Activated CD4-positive, alpha-beta memory T cell treated with anti-CD3 and anti-CD28 coated beads, Interleukin-2, amount 10 ng/mL, durations not matched to agents 7 days and 5 days (primary cell): ENCODE results near the gene PHLDA2. TPM values are rescaled to one million over a fixed set of nuclear protein-coding genes. Genes with fewer than 3 reads are reported as not detected.
A peak's percentile ranks its signal among the peaks of the same experiment; 100 is the strongest.

Experiments
- CTCF ChIA-PET: fragments of 350-600 bp; sonication (Branson Sonifier 250); formaldehyde crosslinking; loops from one replicate; lab custom pipeline; 2021; ENCODE audit warnings: antibody characterized with exemption, inconsistent platforms; lab: Charles Lee
- POLR2A ChIA-PET: fragments of 350-600 bp; sonication (Branson Sonifier 250); formaldehyde crosslinking; loops from one replicate; lab custom pipeline; 2021; ENCODE audit warnings: antibody characterized with exemption; lab: Charles Lee
- DNase-seq: peaks from one replicate; pipeline ENCODE4 v3.0.0-alpha.2; 2020
- H3K27ac Mint-ChIP-seq: one replicate; pipeline ENCODE4 v1.8.0; 2021; ENCODE audit warnings: mild to moderate bottlenecking, mixed read lengths
- H3K27me3 Mint-ChIP-seq: one replicate; pipeline ENCODE4 v1.8.0; 2021; ENCODE audit warnings: mixed read lengths
- H3K36me3 Mint-ChIP-seq: one replicate; pipeline ENCODE4 v1.8.0; 2021; ENCODE audit warnings: low read depth, mixed read lengths
- H3K4me1 Mint-ChIP-seq: one replicate; pipeline ENCODE4 v1.8.0; 2021; ENCODE audit warnings: mixed read lengths
- H3K4me3 Mint-ChIP-seq: one replicate; pipeline ENCODE4 v1.8.0; 2021; ENCODE audit warnings: mild to moderate bottlenecking, mixed read lengths
- H3K9me3 Mint-ChIP-seq: one replicate; pipeline ENCODE4 v1.8.0; 2021; ENCODE audit warnings: mixed read lengths
- total RNA-seq, 2 experiments: library from RNA; stranded (reverse); gene quantifications; one replicate each; pipeline ENCODE4 v1.2.3, GENCODE V29; 2021

Gene PHLDA2
- total RNA-seq, 2 experiments from 2014 or later: 3.7 to 5.0 TPM

DNA sequence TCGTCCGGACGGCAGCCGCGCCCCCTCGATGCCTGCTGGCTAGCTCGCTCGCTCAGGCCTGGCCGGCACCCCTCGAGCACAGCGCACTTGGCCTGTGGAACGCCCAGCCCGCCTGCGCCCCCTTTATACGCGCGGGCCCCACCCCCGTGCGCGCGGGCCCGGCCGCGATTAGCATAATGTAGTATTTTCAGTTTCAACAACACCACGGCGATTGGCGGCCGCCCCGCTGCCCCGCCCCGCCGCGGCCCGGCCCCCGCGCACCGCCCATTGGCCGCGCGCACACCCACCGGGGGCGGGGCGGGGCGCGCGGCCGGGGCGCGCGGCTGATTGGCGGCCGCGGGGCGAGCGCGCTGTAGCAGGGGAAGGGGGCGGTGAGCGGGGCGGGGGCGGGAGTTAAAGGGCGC, 43.5 kb downstream of the PHLDA2 start, which contains the start of gene CDKN1C:
CDKN1C (minus strand) TSS at position 98 of the 404 bp plus-strand sequence. CDS start 319 bp downstream, outside the sequence.
- H3K36me3 Mint-ChIP-seq: no peaks in the 10 kb centered on the region
- ChIA-PET CTCF (interaction anchor here (10.9 kb wide), 1 partner anchor 352 kb away, joined by 216 read pairs; no protein-coding TSS in a partner anchor), POLR2A (interaction anchor here (1.2 to 2.2 kb wide), 3 partner anchors 17 to 353 kb away, joined by 3 to 8 read pairs (median 6); partner anchors contain the start of gene PHLDA2)
- H3K27ac Mint-ChIP-seq: no peak within 1 kb of the TSS
- peaks cover 11% of the 10 kb centered on the region for H3K4me1 Mint-ChIP-seq
- peaks cover 38% of the 10 kb centered on the region for H3K27me3 Mint-ChIP-seq
- peak; percentile 84 for DNase-seq
- no peaks in the 10 kb centered on the region for H3K9me3 Mint-ChIP-seq
- H3K4me3 Mint-ChIP-seq: peak within 1 kb of the TSS; percentile 84

DNA sequence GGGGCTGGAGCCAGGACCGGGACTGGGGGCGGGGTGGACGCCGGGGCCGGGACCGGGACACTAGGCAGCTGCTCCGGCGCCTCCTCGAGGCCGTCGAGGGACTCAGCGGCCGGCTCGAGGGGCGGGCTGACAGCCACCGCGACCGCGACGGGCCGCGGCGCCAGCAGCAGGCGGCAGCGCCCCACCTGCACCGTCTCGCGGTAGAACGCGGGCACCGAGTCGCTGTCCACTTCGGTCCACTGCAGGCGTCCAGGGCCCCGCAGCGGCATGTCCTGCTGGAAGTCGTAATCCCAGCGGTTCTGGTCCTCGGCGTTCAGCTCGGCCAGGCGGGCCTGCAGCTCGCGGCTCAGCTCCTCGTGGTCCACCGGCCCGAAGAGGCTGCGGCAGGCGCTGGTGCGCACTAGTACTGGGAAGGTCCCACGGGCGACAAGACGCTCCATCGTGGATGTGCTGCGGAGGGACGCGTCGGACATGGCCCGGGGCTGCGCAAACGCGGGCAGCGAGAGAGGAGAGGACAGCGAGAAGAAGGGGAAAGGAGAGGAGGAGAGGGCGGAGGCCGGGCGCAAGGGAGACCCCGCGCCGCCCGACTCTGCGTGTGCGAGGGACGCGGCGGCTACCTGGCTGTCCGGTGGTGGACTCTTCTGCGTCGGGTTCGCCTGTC, 44.1 kb downstream of the PHLDA2 start:
- DNase-seq: peak; percentile 41
- POLR2A ChIA-PET: interaction anchor here (1.2 to 2.2 kb wide), 3 partner anchors 17 to 352 kb away, joined by 3 to 8 read pairs (median 6); partner anchors contain the start of gene PHLDA2
- H3K27ac Mint-ChIP-seq: no peak overlapping the region

DNA sequence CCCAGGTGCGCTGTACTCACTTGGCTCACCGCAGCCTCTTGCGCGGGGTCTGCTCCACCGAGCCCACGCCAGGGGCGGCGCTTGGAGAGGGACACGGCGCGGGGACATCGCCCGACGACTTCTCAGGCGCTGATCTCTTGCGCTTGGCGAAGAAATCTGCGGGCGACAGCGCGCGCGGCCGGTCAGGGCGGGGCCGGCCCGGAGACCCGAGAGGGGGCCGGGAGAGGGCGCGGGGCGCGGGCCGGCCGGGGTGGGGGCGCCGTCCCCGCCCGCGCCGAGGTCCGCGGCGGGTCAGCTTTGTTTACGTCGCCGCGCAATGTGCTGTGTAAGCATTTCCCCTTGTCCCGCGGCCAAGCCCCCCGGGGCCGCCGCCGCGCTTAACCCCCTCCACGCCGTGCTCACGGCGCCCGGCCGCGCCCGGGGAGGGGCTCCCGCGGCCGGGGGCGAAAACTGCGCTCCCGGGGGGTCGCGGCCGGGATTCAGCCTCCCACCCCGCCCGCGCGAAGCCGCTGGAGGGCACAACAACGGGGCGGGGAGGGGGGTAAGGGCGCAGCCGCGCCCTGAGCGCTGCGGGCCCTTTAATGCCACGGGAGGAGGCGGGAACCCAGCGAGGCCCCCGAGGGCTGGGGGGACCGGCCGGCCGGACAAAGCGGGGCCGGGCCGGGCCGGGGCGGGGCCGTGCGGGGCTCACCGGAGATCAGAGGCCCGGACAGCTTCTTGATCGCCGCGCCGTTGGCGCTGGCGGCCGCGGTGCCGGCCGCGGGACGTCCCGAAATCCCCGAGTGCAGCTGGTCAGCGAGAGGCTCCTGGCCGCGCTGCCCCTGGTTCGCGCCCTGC, 45.0 kb downstream of the PHLDA2 start:
- DNase-seq: no peak
- peaks cover 41% of the 10 kb centered on the region for H3K27me3 Mint-ChIP-seq
- no peak overlapping the region for H3K27ac Mint-ChIP-seq
- H3K4me3 Mint-ChIP-seq: no peak overlapping the region
- H3K4me1 Mint-ChIP-seq: peaks cover 11% of the 10 kb centered on the region
- ChIA-PET CTCF (interaction anchor here (0.6 to 10.9 kb wide), 3 partner anchors 9 to 351 kb away, joined by 3 to 216 read pairs (median 3); no protein-coding TSS in a partner anchor), POLR2A (interaction anchor here (1.2 to 2.2 kb wide), 3 partner anchors 18 to 352 kb away, joined by 3 to 8 read pairs (median 6); partner anchors contain the start of gene PHLDA2)
- H3K36me3 Mint-ChIP-seq: no peaks in the 10 kb centered on the region
- no peaks in the 10 kb centered on the region for H3K9me3 Mint-ChIP-seq

More for the DNA sequence above, 44.1 kb downstream of the PHLDA2 start:
- Mint-ChIP-seq H3K27me3 (peaks cover 39% of the 10 kb centered on the region), H3K9me3 (no peaks in the 10 kb centered on the region), H3K4me1 (peaks cover 11% of the 10 kb centered on the region), H3K4me3 (peak overlapping the region; percentile 84), H3K36me3 (no peaks in the 10 kb centered on the region)
- CTCF ChIA-PET: interaction anchor here (10.9 kb wide), 1 partner anchor 352 kb away, joined by 216 read pairs; no protein-coding TSS in a partner anchor

GRCh38 chr11:2883640-2883978, 45.6 kb downstream of the PHLDA2 start:
- no peak for DNase-seq
- peaks cover 11% of the 10 kb centered on the region for H3K4me1 Mint-ChIP-seq
- CTCF ChIA-PET: interaction anchor here (0.8 to 10.9 kb wide), 3 partner anchors 8 to 350 kb away, joined by 3 to 216 read pairs (median 4); no protein-coding TSS in a partner anchor
- H3K36me3 Mint-ChIP-seq: no peaks in the 10 kb centered on the region
- POLR2A ChIA-PET: no interaction called here
- H3K4me3 Mint-ChIP-seq: no peak overlapping the region
- H3K9me3 Mint-ChIP-seq: no peaks in the 10 kb centered on the region
- H3K27ac Mint-ChIP-seq: no peak overlapping the region
- H3K27me3 Mint-ChIP-seq: peaks cover 41% of the 10 kb centered on the region

DNA sequence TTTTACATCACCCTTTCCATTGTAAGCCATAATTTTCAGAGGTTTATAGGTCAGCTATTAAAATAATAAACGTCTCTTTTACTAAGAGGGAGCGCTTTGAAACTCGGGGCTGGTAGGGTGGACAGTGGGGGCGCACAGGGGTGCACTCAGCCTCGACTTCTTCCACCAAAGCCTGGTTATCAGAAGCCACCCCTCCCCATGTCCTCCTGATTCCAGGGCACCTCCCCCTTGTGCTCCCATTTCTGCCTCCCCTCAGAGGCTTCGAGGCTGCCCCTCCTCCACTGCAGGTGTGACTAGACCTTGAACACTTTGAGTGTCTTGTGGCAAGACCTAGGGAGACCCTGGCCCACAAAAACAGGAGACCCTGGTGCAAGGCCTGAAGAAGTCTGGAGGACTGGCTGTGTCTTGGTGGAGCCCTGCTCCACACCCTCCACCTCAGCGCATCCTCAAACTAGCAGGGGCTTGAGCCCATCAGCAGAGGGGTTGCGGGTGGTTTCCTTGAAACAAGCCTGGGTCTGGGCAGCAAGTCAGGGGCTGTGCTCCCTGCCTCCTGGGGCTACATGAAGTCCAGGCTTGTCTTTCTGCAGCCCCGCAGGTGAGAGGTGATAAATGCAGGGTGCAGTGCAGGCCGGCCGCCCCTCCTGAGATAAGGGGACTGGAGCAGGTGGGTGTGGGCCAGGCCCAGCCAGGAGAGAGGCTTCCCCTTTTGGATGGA, 46.7 kb downstream of the PHLDA2 start:
- no peaks in the 10 kb centered on the region for H3K36me3 Mint-ChIP-seq
- no peak overlapping the region for H3K4me3 Mint-ChIP-seq
- no peak for DNase-seq
- H3K4me1 Mint-ChIP-seq: peaks cover 9% of the 10 kb centered on the region
- ChIA-PET CTCF (interaction anchor here (1.0 to 10.9 kb wide), 2 partner anchors 9 to 349 kb away, joined by 4 to 216 read pairs; no protein-coding TSS in a partner anchor), POLR2A (no interaction called here)
- H3K27me3 Mint-ChIP-seq: peaks cover 39% of the 10 kb centered on the region
- H3K27ac Mint-ChIP-seq: no peak overlapping the region
- peaks cover under 1% of the 10 kb centered on the region for H3K9me3 Mint-ChIP-seq

GRCh38 chr11:2881981-2882375, 47.2 kb downstream of the PHLDA2 start:
- Mint-ChIP-seq H3K4me1 (peaks cover 7% of the 10 kb centered on the region), H3K36me3 (no peaks in the 10 kb centered on the region), H3K4me3 (no peak overlapping the region), H3K27ac (no peak overlapping the region), H3K9me3 (peaks cover 2% of the 10 kb centered on the region), H3K27me3 (peaks cover 34% of the 10 kb centered on the region)
- no peak for DNase-seq
- ChIA-PET CTCF (interaction anchor here (2.2 kb wide), 1 partner anchor 11 kb away, joined by 8 read pairs; no protein-coding TSS in a partner anchor), POLR2A (no interaction called here)

- H3K4me1 Mint-ChIP-seq: peaks cover 5% of the 10 kb centered on the region
- no peak for DNase-seq
- no peak overlapping the region for H3K4me3 Mint-ChIP-seq
- ChIA-PET POLR2A (no interaction called here), CTCF (interaction anchor here (2.2 kb wide), 1 partner anchor 11 kb away, joined by 8 read pairs; no protein-coding TSS in a partner anchor)
- H3K27ac Mint-ChIP-seq: no peak overlapping the region
- peaks cover 29% of the 10 kb centered on the region for H3K27me3 Mint-ChIP-seq
- H3K36me3 Mint-ChIP-seq: no peaks in the 10 kb centered on the region
- peaks cover 2% of the 10 kb centered on the region for H3K9me3 Mint-ChIP-seq
Measured at GRCh38 chr11:2881076-2881980, 47.9 kb downstream of the PHLDA2 start.

- H3K4me3 Mint-ChIP-seq: no peak overlapping the region
- no peak for DNase-seq
- H3K36me3 Mint-ChIP-seq: no peaks in the 10 kb centered on the region
- H3K27ac Mint-ChIP-seq: no peak overlapping the region
- peaks cover 5% of the 10 kb centered on the region for H3K4me1 Mint-ChIP-seq
- peaks cover 29% of the 10 kb centered on the region for H3K27me3 Mint-ChIP-seq
- POLR2A ChIA-PET: no interaction called here
- CTCF ChIA-PET: interaction anchor here (2.2 kb wide), 1 partner anchor 12 kb away, joined by 8 read pairs; no protein-coding TSS in a partner anchor
- peaks cover 2% of the 10 kb centered on the region for H3K9me3 Mint-ChIP-seq
Measured at GRCh38 chr11:2880646-2881045, 48.6 kb downstream of the PHLDA2 start.

DNA sequence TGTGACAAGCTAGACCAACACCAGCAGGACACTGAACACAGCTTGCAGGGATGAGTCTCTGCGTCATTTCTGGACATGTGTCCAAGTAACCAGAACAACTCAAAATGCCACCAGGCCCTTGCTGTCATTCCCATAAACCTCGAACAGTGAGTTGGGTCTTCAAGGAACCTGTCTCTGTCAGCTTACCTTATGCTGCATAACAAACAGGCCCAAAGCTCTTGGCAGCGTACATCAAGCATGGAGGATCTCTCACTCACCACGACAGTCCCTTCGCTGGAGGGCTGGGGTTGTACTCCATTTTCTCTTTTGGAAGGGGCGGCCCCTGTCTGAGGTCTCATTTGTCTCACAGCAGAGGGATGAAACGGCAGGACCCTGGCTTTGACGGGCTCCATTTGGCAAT, 50.4 kb downstream of the PHLDA2 start:
- H3K4me3 Mint-ChIP-seq: no peak overlapping the region
- ChIA-PET CTCF (interaction anchor here (1.0 to 1.3 kb wide), 2 partner anchors 14 to 347 kb away, joined by 3 to 4 read pairs; no protein-coding TSS in a partner anchor), POLR2A (interaction anchor here (2.1 kb wide), 1 partner anchor 9 kb away, joined by 5 read pairs; no protein-coding TSS in a partner anchor)
- H3K9me3 Mint-ChIP-seq: peaks cover 2% of the 10 kb centered on the region
- no peak overlapping the region for H3K27ac Mint-ChIP-seq
- peaks cover 26% of the 10 kb centered on the region for H3K27me3 Mint-ChIP-seq
- H3K4me1 Mint-ChIP-seq: peaks cover 2% of the 10 kb centered on the region
- no peak for DNase-seq
- no peaks in the 10 kb centered on the region for H3K36me3 Mint-ChIP-seq
